Measurements from ENCODE around the gene SLC3A2.
"Not testable (repeated sequence)": the region's sequence is repeated elsewhere in the genome, so short reads cannot be mapped to it uniquely, and the experiment has no call there.

Gene SLC3A2

GRCh38 chr11:62931499-62932278 lies 51.0 kb downstream of the SLC3A2 start:
- peak; percentile 80 for DNase-seq (ENCODE audit: insufficient read length, low spot score)
- peak; percentile 11 for FAIRE-seq
- no peak for TF ChIP-seq POLR2A (IDR thresholded peaks at IDR 0.05; ENCODE audit: low read depth, low read length)

GRCh38 chr11:62933285-62933684 lies 52.6 kb downstream of the SLC3A2 start:
- no peak for TF ChIP-seq POLR2A (IDR thresholded peaks at IDR 0.05; ENCODE audit: low read depth, low read length)
- FAIRE-seq (no peak), DNase-seq (ENCODE audit: insufficient read length, low spot score) (no peak)

GRCh38 chr11:62933750-62934495 lies 53.2 kb downstream of the SLC3A2 start:
- FAIRE-seq (no peak), DNase-seq (ENCODE audit: insufficient read length, low spot score) (no peak)
- no peak for TF ChIP-seq POLR2A (IDR thresholded peaks at IDR 0.05; ENCODE audit: low read depth, low read length)

GRCh38 chr11:62934496-62934785 lies 53.7 kb downstream of the SLC3A2 start:
- no peak for TF ChIP-seq POLR2A (IDR thresholded peaks at IDR 0.05; ENCODE audit: low read depth, low read length)
- FAIRE-seq (no peak), DNase-seq (ENCODE audit: insufficient read length, low spot score) (no peak)

GRCh38 chr11:62937528-62937927 lies 56.8 kb downstream of the SLC3A2 start:
- not testable (repeated sequence) for FAIRE-seq; DNase-seq (ENCODE audit: insufficient read length, low spot score)

All from H54 (cell line).